HepG2 (cell line): ENCODE data around the gene TOE1.

Experiments used
- EZH2 ChIP-seq: conservative IDR thresholded peaks from 2 replicates; pipeline ENCODE4 v1.6.1; 2012; ENCODE audit warnings: mild to moderate bottlenecking, low read depth, low read length, moderate library complexity
- MAX ChIP-seq: IDR thresholded peaks from 2 replicates; pipeline ENCODE4 v1.6.1; 2012; ENCODE audit warnings: inconsistent platforms
- POLR2A ChIP-seq, 2 experiments: IDR thresholded peaks; 2 replicates each; pipeline ENCODE4 v1.6.1; 2011; ENCODE audit warnings: low read depth in 2 of 2, low read length in 2 of 2, mild to moderate bottlenecking in 1 of 2, moderate library complexity in 1 of 2; ENCODE audit not compliant: insufficient read depth in 1 of 2
- RFX5 ChIP-seq: IDR thresholded peaks from 2 replicates; pipeline ENCODE4 v1.6.1; 2011; ENCODE audit warnings: low read depth, low read length, improper control_type of control experiment
- STAT6 ChIP-seq: sonication (generic); formaldehyde crosslinking; IDR thresholded peaks from 2 replicates; pipeline ENCODE4 v1.4.0; 2020; ENCODE audit warnings: missing genetic modification reagents, mild to moderate bottlenecking, borderline replicate concordance
- TMF1 ChIP-seq: sonication (generic); formaldehyde crosslinking; IDR thresholded peaks from 2 replicates; pipeline ENCODE4 v1.8.1; 2022; ENCODE audit warnings: low read depth, missing genetic modification reagents
- ZFY ChIP-seq: sonication (generic); formaldehyde crosslinking; IDR thresholded peaks from 2 replicates; pipeline ENCODE4 v1.4.0; 2020; ENCODE audit warnings: missing genetic modification reagents
- ZNF660 ChIP-seq: sonication (generic); formaldehyde crosslinking; IDR thresholded peaks from 2 replicates; pipeline ENCODE4 v1.5.1; 2020; ENCODE audit warnings: mild to moderate bottlenecking, low read depth, missing genetic modification reagents, borderline replicate concordance

GRCh38 chr1:45314266-45314665, 25.7 kb upstream of the TOE1 start:
- no peak for TF ChIP-seq EZH2
- no peak for TF ChIP-seq STAT6
- no peak for TF ChIP-seq MAX
- no peak for TF ChIP-seq ZFY (CRISPR knock-in tag)
- TF ChIP-seq RFX5: no peak
- TF ChIP-seq ZNF660 (CRISPR knock-in tag): no peak
- TF ChIP-seq POLR2A (IDR thresholded peaks at IDR 0.05; ENCODE audit: insufficient read depth in 1 of 2, low read depth in 2 of 2, low read length in 2 of 2): no peak
- TF ChIP-seq TMF1 (CRISPR knock-in tag): no peak
